Epithelial cell of esophagus (primary cell): ENCODE results near the gene PI4KA.

Experiments
- DNase-seq: peaks from one replicate; pipeline ENCODE4 v3.0.0; 2010; ENCODE audit warnings: low read depth
- H3K4me3 ChIP-seq: 2 replicates; pipeline ENCODE4 v1.5.1; 2011; ENCODE audit warnings: mild to moderate bottlenecking, low read length, control low read depth
- TF ChIP-seq, protein P1 (sequence below): IDR thresholded peaks from 2 replicates; pipeline ENCODE4 v1.5.1; 2011; ENCODE audit warnings: low read depth, mild to moderate bottlenecking, low read length, control low read depth, inconsistent platforms; ENCODE audit not compliant: insufficient read depth; ENCODE audit errors: missing control alignments

The PI4KA gene

DNA sequence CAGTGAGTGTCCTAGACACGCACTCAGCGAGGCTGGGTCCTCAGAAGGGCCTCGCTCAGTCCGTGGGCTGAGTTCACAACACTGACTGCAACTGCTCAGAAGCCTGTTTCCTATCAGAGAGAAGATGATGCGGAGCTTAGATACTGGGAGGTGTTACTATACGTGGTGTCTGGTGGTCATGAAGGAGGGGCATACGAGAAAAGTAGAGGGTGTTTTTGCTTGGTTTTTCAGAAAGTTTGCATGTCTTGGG, 94.2 kb downstream of the PI4KA start:
- TF ChIP-seq, protein P1, sequence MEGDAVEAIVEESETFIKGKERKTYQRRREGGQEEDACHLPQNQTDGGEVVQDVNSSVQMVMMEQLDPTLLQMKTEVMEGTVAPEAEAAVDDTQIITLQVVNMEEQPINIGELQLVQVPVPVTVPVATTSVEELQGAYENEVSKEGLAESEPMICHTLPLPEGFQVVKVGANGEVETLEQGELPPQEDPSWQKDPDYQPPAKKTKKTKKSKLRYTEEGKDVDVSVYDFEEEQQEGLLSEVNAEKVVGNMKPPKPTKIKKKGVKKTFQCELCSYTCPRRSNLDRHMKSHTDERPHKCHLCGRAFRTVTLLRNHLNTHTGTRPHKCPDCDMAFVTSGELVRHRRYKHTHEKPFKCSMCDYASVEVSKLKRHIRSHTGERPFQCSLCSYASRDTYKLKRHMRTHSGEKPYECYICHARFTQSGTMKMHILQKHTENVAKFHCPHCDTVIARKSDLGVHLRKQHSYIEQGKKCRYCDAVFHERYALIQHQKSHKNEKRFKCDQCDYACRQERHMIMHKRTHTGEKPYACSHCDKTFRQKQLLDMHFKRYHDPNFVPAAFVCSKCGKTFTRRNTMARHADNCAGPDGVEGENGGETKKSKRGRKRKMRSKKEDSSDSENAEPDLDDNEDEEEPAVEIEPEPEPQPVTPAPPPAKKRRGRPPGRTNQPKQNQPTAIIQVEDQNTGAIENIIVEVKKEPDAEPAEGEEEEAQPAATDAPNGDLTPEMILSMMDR = no peak
- DNase-seq = no peak

DNA sequence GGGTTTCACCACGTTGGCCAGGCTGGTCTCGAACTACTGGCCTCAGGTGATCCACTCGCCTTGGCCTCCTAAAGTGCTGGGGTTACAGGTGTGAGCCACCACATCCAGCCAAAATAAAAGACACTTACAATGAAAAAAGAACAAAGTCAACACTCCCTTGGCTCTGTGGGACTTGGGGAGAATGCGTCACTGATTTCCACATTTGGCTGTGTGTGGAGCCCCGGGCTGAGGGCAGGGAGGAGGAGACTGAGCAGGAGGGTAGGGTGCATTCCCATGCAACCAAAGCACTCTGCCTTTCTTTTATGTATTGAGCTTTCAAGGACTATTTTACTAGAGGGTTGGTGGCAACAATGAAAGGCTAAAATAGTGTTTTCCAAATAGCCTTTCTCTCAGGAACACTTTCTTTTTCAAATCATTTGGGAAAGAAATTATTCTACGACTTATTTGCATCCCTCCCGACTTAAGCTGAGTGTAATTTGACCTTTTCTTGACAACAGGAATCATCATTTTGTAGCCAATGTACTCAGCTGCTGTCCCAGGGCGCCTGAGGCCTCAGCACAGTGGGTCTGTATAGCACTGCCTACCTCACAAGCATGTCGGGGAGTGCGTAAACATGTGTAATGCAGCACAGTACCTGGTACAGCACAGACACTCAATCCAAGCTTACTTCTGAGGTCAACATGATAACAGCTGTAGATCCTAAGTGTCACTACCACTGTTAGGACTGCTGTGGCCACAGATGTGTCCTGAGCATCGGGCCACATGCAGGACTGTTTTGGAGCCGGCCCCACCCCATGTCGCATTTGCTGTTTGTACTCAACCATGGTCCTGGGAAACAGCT, 94.8 kb downstream of the PI4KA start:
- DNase-seq = no peak
- H3K4me3 ChIP-seq = no peak overlapping the region
- TF ChIP-seq, protein P1 = no peak

More for the DNA sequence above, 94.2 kb downstream of the PI4KA start:
- H3K4me3 ChIP-seq = no peak overlapping the region

DNA sequence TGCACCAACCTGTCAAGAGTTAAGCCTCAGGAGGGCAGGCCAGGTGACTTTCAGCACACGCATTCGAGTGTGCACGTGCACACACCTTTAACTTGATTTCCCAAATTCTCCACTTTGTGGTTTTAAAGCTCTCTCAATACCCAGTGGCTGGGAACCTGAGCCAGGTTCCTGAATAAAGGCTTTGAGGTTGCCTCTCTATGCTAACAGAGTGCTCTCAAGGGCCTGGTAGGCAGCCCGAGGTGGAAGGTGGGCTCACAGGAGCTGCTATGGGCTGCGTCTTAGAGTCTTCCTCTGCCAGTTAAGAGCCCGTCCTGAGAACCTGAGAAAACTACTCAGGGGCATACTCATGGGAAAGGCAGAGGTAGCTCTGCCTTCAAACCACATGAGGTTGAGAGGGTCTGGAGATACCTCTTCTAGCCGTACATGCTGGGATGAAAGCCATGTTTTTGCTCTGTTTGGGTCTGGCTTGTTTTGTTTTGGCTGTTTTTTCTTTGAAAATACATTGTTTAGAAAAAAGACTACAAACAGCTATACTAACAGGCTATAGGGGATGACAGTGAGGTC, 96.3 kb downstream of the PI4KA start:
- no peak overlapping the region for H3K4me3 ChIP-seq
- DNase-seq = no peak
- TF ChIP-seq, protein P1 = no peak

DNA sequence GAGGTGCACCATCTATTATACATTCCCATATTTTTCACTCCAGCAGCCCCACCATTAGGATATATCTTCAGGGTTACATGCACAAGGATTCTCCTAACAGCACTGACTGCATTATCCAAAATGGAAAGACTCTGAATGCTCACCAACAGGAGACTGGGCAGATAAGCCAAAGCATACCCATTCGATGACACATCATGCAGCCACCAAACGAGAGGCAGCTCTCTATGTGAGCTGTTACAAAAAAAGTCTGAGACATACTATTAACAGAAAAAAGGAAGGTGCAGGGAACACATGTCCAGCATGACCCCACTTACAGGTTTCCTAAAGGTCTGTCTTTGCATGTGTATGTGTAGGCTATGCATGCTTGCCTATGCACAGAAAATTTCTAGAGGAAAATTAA, 97.1 kb downstream of the PI4KA start:
- no peak overlapping the region for H3K4me3 ChIP-seq
- DNase-seq = peak; percentile 30
- TF ChIP-seq, protein P1 = no peak

DNA sequence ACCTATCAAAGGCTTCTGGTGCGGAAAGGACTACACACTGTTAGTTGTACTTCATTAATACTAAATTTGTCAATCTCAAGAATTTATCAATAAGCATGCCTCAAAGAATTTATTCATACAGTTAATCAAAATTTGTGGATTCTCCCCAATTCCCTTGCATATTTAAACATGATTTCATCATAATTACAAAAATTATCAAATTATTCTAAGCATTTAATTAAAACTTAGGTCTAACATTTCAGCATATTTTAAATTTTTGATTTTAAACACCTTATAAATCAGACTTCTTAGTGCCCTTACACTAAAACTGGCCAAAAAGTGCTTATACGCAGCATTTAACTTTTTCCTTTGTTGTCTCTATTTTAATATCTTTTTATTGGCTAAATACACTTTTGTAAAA, 98.5 kb downstream of the PI4KA start:
- DNase-seq = no peak
- TF ChIP-seq, protein P1 = no peak
- no peak overlapping the region for H3K4me3 ChIP-seq

DNA sequence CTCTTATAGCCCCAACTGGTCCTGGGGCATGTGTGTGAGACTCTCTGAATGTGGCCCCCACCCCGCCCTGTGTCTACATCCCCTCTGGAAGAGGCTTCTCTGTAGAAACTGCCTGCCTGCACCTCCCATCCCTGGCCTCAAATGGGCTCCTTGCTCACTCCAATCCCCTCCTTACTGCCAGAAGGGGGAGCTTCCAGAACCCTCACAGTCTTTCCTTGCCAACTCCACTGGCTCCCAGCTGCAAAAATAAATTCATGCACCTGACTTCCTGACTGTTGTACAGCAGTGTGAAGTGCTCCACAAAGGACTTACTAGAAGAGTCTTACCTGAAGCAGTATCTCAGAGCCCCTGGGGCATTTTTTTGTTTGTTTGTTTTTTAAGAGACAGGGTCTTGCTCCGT, 99.9 kb downstream of the PI4KA start:
- TF ChIP-seq, protein P1 = no peak
- no peak overlapping the region for H3K4me3 ChIP-seq
- no peak for DNase-seq

DNA sequence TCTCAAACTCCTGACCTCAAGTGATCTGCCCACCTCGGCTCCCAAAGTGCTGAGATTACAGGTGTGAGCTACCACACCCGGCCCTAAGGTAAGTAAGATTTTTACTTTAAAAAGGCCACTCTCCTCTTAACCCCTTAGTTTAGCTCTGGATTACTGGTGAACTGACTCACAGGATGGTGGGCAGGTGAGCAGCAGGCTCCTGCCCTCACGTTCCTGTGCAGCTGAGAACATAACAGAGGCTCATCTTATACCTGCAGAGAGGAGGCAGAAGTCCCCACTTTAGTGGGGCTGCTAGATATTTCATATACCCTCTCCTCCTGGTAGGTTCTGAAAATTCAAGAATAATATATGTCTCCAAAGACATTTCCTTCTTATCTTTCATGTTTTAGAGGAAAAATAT, 101.8 kb downstream of the PI4KA start:
- no peak overlapping the region for H3K4me3 ChIP-seq
- TF ChIP-seq, protein P1 = no peak
- no peak for DNase-seq
